ENCODE data around the gene FBF1.
A peak's percentile ranks its signal among the peaks of the same experiment; 100 is the strongest.

The FBF1 gene

DNA sequence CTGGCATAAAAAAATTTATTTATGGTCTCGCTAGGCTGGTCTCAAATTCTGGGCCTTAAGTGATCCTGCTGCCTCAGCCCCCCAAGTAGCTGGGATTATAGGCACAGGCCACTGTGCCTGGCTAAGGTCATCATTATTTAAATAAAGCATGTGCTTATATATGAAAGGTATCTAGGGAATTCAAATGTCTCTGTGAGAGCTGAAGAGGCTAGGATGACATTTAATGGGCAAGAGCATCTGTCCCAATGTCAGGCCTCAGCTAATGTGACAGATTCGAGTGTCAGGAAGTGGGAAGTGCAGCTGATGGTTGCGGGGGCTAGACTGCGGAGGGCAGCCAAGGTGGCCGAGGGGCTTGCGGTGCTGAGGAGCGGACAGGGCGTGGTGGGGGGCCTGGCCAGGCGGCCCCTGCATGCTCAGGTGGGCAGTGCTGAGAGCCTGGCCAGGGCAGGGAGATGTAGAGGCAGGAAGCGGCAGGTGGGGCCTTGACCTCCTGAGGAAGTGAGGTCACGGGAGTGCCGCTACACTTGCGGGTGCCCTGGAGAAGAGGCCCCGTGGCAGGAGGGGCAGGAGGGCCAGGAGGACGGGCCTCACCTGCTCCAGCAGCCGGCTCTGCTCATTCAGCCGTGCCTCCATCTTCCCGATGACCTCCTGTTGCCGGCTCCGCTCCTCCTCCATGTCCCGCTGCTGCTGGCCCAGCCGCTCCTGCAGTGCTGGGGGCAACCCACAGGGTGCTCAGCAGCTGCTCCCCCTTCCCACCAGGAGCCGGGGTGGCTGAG lies 23.5 kb downstream of the FBF1 start:
- no peak for DNase-seq

DNA sequence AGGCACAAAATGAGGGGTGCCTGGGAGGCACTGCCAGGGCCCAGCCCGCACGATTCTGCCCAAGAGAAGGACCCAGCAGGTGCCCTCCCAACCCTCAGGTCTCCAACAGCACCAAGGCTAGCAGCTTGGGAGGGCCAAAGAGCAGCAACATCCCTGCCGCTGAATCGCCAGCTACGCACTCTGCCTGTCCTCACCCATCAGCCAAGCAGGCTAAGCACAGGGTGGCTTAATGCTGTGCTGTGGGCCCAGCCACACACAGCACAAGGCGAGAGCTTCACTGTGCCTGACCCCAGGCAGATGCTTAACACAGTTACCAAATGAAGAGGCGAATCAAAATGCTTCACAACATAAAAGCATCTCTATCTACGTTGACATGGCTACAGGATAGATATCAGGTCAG lies 25.6 kb downstream of the FBF1 start:
- no peak for DNase-seq

DNA sequence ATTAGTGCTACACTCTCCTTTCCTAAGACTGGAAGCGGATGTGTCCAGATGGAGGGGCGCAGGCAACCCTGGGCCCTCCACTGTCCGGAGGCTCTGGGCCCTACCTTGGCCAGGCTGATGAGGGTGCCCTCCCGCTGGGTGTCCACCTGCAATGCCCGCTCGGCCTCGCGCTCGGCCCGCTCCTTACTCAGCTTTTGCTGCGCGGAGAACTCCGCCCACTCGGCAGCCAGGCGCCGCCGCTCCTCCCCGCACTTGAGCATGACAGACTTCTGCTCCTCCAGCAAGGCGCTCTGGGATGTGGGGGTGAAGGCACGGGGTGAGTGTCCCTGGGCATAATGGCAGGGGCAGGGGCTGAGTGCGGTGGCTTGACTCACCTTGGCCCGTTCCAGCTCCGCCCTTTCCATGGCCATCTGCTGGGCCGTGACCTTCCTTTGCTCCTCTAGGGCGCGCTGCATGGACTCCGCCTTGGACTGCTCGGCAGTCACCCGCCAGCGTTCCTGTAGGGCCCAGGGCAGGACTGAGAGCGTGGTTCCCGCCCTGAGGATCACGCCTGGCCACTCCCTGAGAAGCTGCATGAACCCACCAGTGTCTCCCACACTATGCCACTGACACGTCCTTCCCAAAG lies 26.1 kb downstream of the FBF1 start:
- DNase-seq, result no peak

DNA sequence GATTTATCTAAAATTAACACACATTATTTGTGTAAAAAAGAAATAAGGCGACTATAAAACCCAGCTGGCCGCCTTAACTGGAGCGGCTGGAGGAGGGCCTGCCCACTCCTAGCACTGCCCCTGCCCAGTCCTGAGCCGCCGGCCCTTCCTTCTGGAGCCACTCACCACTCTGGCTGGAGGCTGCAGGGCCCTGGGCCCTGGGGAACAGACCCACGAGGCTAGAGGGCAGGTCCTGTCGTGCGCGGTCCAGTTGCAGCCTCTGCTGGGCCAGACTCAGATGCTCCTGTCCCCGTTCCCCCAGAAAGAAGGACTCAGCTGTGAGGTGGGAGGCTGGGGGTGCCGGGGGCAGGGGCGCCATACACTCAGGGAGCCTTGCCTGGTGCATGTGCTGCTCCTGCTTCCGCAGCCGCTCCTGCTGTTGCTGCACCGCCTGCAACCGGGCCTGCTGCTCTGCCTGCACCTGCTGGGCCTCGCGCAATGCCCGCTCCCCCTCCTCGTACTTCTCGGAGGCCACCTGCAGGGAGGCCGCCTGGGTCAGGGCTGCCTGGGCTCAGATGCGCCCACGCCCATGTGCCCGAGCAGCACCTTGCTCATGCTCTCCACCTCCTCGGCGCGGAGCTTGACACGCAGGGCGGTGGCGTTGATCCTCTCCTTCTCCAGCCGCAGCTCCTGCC lies 27.2 kb downstream of the FBF1 start:
- DNase-seq, result no peak

DNA sequence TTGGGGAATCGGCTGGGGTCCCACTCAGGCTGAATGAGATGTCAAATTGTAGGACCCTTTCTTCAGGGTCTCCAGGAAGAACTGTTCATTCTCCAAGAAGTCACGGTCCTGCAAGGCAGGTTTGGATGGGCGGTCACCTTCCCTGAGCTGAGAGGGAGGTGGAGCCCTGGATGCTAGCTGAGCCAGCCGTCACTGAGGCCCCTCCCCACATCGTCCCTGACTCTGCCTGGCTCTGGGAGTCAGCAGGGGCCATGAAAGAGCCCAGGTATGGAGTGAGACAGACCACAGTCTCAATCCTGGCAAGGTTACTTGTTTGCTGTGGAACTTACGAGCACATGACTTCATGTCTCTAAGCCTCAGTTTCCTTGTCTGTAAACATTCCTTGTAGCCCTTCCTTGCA lies 30.1 kb downstream of the FBF1 start:
- no peak for DNase-seq

DNA sequence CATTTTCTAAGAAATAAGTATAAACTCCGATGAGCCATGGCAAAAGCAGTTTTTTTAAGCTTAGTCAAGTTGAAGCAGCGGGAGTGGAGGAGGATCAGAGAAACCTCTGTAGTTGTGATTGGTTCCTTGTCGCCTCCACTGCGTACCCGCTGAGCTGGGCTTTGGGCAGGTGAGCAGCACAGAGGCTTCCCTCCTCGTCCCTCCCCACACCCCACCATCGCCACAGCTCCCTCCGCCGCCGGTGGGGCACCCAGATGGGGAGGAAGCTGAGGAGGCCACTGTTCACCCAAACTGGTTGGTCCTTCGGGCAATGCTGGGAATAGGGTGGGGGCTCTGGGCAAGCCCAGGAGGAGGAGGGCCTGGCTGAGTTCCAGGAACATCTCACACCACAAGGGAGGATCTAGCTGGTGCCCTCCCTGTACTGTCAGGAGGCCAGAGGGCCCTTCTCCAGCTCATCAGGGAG lies 31.0 kb downstream of the FBF1 start:
- DNase-seq, result no peak

DNA sequence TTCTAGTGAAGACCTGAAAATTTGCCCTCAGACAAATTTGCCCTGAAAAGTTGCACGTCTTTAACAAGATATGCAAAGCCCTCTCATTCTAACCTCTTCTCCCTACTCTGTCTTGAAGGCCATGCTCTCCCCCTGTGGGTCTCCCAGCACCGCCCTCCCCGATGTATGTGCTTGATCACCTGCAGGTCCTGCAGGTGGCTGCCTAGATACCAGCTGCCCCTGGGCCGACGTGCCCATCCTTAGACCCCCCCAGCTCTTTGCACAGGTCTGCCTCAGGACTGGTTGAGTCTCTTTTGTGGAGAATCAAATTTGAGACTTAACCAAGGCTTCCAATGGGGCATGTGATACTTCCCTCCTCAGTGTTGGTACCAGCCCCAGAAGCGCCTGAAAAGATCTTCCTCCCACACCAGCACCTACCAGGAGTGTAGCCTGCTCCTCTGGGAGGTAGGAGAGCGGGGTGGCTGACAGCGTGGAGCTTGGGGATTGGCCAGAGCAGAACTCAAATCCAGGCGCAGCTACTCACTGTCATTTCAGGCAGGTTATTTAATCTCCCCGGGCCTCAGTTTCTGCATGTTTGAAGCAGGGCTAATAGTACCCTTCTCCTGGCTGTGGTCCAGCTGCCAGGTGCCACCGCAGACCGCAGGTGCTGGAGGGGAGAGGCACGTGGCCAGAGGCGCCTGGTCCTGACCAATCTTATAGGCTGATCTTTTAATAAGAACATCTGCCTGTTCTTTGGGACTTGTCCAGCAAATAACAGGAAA lies 31.6 kb downstream of the FBF1 start:
- DNase-seq, result peak in 1 of 58 donors; percentile 48

DNA sequence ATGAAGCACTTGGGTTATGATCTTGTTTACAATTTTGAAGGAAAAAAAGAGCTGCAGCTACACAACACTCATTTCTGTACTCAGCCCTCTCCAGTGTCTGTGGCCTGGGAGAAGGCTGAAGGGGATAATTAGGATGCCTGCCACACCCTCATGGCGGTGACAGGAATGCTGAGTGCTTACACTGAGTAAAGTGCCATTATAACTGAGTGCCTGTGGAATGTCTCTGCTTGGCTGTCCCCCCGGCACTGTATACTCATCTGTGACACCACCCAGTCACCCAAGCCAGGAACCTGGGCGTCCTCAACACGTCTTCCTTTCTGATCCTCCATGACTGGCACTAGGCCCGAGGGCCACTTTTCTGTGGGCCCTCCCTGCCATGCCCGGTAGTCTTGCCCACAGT lies 32.6 kb downstream of the FBF1 start:
- DNase-seq, result no peak

DNA sequence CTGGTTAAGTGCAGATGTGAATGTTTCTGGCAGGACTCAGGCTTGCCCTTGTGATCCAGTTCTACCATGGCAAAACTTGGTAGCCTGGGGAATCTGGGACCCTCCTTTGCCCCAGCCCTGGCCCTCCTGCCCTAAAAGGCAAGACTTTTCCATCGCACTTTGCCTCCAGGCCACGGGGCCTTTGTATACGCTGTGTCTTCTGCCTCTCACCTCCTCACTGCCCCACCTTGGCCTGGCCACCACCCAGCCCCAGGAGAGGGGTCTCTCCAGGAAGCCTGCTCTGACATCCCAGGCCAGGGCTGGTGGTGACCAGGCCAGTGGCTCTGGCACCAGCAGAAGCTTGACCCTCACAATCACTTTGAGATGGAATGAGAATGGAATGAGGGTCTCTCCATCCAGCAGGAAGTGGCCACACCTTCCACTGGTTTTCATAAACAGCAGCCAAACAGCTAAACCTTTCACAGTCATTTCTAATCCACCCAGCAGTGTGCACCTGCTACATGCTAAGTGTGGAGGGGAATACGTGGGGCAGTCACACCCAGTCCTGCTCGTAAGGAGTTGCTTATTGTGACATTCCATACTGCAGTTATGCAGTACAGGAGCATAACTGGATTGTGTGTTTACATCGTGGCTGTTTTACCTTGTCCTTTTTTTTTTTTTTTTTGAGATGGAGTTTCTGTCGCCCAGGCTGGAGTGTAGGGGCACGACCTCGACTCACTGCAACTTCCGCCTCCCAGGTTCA lies 34.5 kb downstream of the FBF1 start:
- no peak for DNase-seq

DNA sequence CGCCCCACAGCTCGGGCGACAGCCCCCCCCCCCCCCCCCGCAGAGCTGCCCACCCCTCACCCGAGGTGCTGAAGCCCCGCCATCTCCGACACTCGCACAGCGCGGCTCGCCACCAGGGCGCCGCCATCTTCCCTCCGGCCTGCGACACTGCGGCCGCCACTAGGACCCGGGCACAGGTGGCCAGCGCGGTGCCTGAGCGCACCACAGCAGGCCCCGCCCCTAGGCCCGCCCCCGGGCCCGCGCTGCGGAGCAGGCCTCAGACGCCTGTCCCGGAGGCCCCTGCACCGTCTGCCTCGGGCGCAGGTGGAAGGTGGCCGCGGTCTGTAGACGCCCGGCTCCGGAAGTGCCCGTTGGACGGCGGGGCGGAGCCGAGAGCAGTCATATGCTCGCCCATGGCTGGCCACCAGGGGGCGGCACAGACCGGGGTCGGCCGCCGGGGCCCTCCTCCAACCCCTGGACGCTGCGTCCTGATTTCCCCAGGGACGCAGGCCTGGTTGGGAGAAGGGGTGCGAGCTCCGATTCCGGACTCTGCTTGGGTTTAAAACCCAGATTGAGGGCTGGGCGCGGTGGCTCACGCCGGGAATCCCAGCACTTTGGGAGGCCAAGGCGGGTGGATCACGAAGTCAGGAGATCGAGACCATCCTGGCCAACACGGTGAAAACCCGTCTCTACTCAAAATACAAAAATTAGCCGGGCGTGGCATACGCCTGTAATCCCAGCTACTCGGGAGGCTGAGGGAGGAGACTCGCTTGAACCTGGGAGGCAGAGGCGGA lies 35.9 kb downstream of the FBF1 start, which contains the start of gene MRPL38:
TSS of gene MRPL38 (minus strand) at position 136 of the 773 bp plus-strand sequence. CDS start at position 127, 9 bp downstream.
- DNase-seq, result peak; percentile 24 to 96 (median 84)

DNA sequence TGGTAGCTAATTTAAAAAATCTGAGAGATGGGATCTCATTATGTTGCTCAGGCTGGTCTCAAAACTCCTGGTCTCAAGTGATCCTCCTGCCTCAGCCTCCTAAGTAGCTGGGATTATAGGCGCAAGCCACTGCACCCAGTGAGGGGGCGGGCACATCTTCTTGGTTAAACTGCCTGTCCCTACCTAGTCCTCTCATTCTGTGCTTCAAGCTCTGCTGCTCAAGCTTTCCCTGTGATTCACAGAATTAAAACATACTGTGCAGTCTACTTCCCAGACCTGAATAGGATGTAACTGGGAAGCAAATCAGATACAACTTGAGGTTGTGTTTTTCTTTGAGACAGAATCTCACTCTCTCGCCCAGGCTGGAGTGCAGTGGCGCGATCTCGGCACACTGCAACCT lies 38.4 kb downstream of the FBF1 start:
- no peak for DNase-seq

DNA sequence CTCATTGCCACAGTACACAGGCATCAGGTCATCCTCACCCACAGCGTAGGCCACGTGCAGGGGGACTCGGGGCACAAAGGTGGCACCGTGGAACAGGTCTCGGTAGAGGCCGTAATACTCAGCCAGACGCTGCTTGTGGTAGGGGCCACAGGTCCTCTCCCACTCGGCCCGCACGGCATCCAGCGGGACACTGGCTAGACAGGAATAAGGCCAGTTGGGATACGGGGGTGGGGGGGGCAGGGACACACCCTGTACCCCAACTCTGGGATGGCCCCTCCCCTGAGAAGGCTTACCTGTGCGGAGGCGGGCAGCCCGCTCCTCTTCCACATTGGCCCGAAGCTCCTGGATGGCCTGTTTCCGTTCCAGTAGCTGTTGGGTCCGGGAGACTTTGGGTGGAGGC lies 39.1 kb downstream of the FBF1 start:
- no peak for DNase-seq

DNA sequence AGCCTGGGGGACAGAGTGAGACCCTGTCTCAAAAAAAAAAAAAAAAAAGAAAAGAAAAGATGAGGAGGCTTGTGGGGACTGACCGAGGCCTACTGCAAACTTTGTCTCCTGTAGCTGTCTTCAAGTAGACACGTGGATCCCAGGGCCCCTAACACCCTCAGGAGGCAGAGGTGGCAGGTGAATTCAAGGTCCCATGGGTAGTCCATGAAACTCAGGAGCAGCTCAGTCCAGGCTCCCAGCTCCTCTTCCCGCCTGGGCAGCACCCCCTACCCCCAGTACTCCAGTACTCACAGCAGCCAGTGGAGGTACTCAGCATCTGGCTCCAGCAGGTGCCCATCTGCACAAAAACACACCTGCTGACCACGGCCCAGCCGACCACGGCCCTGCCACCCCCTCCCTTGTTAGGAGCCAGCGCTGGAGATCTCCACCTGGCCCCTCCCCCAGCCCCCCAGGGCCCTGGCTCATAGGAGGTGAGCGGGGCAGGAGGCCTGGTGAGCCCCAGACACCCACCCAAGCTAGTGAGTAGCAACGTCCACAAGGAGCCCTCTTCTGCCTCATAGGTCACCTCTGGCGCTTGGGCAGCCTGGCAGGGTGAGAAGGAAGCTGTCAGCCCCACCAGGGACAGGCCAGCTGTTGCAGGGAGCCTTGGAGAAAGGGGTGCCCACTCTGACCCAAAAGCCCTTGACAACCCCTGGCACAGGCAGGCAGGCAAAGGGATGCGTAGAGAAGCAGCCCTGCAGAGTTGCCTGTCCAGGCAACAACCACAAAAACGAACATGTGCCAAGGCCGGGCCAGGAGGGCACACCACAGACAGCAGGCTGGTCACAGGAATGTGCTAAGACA lies 39.9 kb downstream of the FBF1 start:
- DNase-seq, result no peak

DNA sequence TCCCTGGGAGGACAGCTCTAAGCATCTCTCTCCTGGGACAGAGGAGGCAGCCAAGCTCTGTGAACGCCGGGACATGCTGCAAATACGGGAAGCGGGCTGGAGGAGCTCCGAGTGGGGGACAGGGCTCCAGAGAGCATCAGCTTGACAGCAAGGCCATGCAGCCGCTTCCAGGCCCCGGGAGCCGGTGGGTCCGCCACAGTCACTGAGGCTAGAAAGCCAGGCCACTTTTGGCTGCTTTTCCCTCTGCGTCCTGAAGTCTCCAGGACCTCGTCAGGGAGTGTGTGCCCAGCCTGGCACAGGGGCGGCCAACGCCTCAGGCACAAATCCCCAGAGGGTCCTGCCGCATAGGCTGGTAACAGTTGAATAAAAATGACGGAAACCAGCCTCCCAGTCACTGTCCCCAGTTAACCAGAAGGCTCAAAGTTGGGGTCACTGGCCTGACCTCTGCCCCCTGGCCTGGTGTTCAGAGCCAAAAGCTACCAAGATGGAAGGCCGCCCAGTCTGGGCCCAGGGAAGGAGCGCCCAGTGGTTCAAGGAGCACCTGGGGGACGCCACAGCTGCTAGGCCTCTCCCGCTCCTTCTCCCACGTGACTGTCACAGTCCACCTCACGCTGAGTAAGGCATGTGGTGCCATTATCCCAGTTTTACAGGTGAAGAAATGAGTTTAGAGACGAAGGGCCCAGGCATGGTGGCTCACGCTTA lies 40.9 kb downstream of the FBF1 start:
- DNase-seq, result no peak

DNA sequence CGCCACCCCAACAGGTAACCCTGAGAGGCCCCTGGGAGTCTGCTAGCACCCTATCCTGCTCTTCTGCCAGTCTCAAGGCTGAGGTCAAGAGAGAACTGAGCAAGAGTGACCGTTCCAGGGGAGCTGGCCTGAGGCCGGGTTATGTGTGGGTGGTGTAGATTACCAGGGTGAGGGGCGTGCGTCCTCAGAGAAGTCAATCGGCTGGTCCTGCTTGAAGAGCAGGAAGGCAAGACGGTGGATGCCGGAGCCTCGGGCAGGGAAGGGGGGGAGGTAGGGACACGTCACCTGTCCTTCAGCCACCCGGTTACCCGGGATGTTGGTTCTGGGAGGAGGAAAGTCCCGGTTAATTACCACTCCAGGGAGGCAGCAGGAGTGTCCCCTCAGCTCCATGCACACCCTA lies 41.5 kb downstream of the FBF1 start:
- no peak for DNase-seq

DNA sequence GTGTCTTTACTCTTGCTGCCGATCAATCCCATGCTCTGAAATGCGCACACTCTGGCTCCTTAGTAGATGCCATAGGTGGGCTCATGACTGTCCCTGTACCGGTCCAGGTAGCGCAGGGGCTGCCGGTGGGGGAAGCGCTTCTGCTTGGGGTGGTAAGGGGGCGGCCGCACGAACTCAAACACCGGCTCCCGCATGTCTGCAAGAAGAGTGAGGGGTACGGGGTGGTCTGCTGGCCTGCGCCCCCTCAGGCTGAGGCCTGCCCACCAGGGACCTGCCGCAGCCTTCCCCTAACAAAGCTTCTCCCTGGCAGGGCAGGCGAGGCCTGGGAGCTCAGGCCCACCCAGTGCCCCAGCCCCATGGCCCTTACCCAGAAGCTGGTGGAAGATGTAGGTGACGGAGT lies 42.1 kb downstream of the FBF1 start:
- no peak for DNase-seq

DNA sequence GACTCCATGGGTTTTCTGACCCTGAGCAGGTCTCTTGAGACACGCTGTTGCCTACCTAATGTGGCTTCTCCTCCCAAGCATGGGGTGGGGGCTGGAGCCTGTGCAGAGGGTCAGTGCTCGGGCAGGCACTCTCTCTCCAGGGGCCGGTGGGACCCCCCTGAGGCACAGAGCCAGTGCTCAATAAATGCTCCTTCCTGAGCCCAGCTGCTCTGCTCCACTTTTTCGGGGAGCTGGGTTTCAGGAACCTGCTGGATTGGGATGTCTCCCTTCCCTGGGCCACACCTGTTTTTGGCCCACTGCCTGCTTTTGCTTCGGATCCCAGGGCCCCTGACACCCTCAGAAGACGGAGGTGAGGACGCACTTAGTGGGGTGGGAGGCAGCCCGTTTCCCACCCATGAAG lies 42.8 kb downstream of the FBF1 start:
- DNase-seq, result no peak
